ENCODE measurements around the gene RBMS3.

DNA sequence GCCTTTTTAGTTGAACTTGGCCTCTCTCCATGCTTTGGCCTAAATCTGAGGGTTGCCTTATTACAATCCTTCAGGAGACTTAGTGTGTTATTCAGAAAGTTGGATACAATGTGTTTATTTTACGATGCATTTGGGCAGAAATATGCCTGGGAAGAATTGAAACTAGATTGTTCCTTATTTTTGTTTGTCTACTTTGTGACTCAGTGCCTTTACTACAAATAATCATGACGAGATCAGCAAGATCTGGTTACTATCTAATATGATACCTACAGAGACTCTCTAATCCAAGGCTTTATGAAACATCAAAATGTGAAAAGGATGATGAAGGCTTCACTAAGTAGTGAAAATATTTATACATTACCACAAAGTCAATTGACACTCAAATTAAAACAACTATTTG lies 82.2 kb downstream of the RBMS3 start:
- TF ChIP-seq CTCF (conservative IDR thresholded peaks at IDR 0.05; ENCODE audit: low read depth in 2 of 2) (no peak), POLR2AphosphoS5 (IDR thresholded peaks at IDR 0.05; ENCODE audit: low read depth) (no peak), NANOG (IDR thresholded peaks at IDR 0.05; ENCODE audit: borderline replicate concordance) (no peak), EZH2phosphoT487 (IDR thresholded peaks at IDR 0.05; ENCODE audit: unreplicated experiment) (no peak), REST (IDR thresholded peaks at IDR 0.05; ENCODE audit: unreplicated experiment) (no peak)
